Bronchial epithelial cell (primary cell): ENCODE data around the gene FHOD3. TPM values are rescaled to one million over a fixed set of nuclear protein-coding genes. Genes with fewer than 3 reads are reported as not detected.

ENCODE experiments used
- DNase-seq: peaks from one replicate; pipeline ENCODE4 v3.0.0-alpha.2; 2010; ENCODE audit warnings: low read depth
- FAIRE-seq: peaks from 2 replicates; lab custom pipeline; 2011; peaks lifted over from hg19 to GRCh38; lab: Jason Lieb, UNC
- H3K27me3 ChIP-seq: 2 replicates; pipeline ENCODE4 v1.5.1; 2011; ENCODE audit warnings: low read length; ENCODE audit not compliant: control insufficient read depth, insufficient read depth
- H3K36me3 ChIP-seq: 2 replicates; pipeline ENCODE4 v1.5.1; 2011; ENCODE audit warnings: low read length; ENCODE audit not compliant: control insufficient read depth, insufficient read depth
- H3K4me3 ChIP-seq: 2 replicates; pipeline ENCODE4 v1.5.1; 2011; ENCODE audit warnings: mild to moderate bottlenecking, low read depth, low read length, control low read depth
- CTCF ChIP-seq: IDR thresholded peaks from 2 replicates; pipeline ENCODE4 v1.5.1; 2011; ENCODE audit warnings: mild to moderate bottlenecking, moderate library complexity, low read length, control low read depth, inconsistent platforms; ENCODE audit not compliant: insufficient read depth, severe bottlenecking
- total RNA-seq: library from RNA; depleted of rRNA; stranded (reverse); fragments of >200 nt; gene quantifications from 2 replicates; pipeline ENCODE4 v1.2.1, GENCODE V29; 2014

Gene FHOD3
- total RNA-seq, 1 donor from 2014 or later: 15.8 TPM

DNA sequence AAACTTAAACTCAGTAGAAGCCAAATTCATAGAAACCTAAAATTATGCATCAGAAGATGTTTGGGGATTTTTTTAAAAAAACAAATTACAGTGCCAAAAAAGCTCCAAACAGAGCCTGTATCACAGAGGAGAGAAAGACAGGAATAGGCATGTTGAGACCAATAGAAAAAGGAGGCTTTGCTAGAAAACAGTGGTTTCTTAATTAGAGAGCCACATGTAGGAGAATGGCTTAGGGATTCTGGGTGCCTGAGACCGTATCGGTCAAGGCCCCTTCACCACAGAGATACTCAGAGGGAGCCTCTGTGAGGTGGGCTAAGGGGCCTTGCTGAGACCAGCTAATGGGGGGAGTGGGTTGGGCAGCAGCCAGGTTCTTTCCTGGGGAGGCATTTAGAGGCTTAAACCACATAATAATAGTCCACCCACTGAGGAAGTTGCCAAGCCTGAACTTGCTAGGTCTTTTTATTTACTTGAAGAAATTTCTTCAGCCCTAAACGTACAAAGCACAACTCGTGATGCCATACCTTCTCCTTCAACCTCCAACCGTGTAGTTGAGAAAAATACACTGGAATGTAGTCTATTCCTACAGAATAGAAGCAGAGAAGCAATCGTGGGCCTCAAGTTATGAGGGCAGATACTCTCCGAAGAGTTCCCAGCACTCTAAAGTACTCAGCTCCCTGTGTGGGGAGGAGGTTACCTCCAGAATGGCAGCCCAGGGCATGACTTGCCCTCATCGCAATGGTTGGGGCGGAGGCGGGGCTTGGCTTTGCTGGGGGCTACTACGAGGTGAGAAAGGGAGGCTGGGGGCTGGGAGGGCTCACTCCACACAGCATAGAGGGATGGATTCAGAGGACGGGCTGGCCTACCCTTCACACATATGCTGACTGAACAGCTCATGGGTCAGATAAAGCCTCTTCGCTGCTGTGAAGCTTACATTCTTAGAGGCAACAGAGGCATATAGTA lies 293.4 kb downstream of the FHOD3 start:
- H3K27me3 ChIP-seq: no peaks in the 10 kb centered on the region
- peak; percentile 68 for DNase-seq
- no peak for FAIRE-seq
- H3K36me3 ChIP-seq: peaks cover 1% of the 10 kb centered on the region
- no peak overlapping the region for H3K4me3 ChIP-seq
- TF ChIP-seq CTCF: no peak

DNA sequence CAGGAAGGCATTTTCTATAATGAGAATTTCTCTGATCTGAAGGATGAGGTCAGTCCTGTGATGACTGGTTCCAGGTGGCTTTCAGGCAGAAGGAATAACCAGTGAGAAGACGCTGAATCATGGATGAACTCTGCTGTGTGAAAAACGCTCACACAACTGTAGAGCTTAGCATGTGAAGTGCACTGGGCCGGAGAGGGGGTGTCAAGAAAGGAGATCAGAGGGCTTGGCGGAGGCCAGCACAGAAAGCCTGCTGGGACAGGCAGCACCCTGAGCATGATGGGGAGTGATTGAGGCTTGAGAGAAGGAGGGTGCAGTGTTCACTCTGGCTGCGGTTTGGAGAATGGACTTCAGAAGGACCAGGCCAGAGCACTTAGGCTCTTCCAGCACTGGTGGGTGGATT lies 294.8 kb downstream of the FHOD3 start:
- Histone ChIP-seq H3K27me3 (no peaks in the 10 kb centered on the region), H3K36me3 (peaks cover 1% of the 10 kb centered on the region), H3K4me3 (no peak overlapping the region)
- FAIRE-seq (no peak), DNase-seq (peak; percentile 56)
- TF ChIP-seq CTCF: no peak

DNA sequence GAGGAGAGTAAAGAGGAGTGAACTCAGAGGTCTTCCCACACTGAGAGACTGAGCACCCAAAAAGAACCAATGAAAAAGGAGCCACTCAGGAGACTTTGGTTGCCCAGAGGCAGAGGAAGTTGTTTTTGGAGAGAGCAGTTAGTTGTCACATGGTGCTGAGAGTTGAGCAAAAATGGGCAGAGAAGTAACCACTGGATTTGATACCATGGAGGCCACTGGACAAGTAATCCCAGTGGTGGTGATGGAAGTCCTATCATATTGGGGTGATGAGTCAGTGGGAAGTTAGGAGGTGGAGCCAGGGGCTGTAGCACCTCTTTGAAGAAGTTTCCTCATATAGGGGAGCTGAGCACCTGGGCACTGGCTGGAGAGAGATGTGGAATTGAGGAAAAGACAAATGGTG lies 295.5 kb downstream of the FHOD3 start:
- H3K27me3 ChIP-seq: no peaks in the 10 kb centered on the region
- DNase-seq (peak; percentile 70), FAIRE-seq (no peak)
- H3K36me3 ChIP-seq: peaks cover 1% of the 10 kb centered on the region
- no peak overlapping the region for H3K4me3 ChIP-seq
- TF ChIP-seq CTCF: no peak

GRCh38 chr18:36593641-36594040 lies 296.1 kb downstream of the FHOD3 start:
- Histone ChIP-seq H3K36me3 (peaks cover 1% of the 10 kb centered on the region), H3K4me3 (no peak overlapping the region), H3K27me3 (no peaks in the 10 kb centered on the region)
- no peak for TF ChIP-seq CTCF
- no peak for FAIRE-seq
- DNase-seq: no peak

DNA sequence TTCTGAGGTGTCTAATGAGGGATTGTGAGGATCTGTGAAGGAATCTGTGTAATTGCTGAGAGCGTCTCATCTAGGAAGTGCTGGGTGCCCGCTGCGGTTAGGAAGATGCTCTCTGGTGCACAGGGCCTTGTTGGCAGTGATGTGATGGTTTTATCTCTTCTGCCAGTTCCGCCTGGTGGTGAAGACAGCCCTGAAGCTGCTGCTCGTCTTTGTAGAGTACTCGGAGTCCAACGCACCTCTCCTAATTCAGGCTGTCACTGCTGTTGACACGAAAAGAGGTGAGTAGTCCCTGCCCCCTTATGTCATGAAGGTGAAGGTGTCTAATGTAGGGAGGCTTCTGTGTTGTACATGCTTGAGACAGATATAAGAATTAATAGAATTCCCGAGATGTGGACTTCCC lies 297.1 kb downstream of the FHOD3 start:
- Histone ChIP-seq H3K4me3 (no peak overlapping the region), H3K27me3 (no peaks in the 10 kb centered on the region), H3K36me3 (peaks cover 4% of the 10 kb centered on the region)
- FAIRE-seq (no peak), DNase-seq (no peak)
- TF ChIP-seq CTCF: no peak
